Measurements from ENCODE around the gene CUEDC1.
"Not testable (repeated sequence)": the region's sequence is repeated elsewhere in the genome, so short reads cannot be mapped to it uniquely, and the experiment has no call there.

CUEDC1 gene

DNA sequence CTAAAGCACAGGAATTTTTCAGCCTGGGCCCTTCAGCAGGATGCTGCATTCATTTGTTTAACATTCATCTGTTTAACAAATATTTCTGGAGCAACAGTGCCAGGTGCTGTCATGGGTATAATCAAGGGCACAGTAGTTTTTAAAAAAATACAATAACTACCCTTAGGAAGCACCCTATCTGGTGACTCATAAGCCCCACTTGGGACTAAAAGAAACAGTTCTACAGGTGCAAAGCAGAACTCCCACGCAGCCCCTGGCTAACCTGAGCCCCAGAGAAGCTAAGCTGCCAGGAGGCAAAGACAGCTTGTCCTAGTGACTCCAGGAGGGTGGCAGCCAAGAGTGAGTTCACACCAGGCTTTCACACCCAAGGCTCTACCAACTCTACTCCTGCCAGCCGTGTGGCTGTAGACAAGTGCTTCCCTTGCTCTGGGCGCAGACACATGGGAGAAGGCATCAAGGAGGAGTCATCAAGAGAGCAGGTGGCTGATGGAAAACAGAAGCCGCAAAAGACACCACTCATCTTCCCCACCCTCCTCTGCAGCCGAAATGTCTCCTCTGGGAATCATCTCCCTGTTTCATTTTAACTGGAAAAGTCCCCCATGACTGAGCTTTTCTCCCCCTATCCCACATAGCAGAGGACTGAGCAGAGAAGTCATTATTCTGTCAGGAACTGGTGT is 14.4 kb downstream of the CUEDC1 start:
- FAIRE-seq (no peak), DNase-seq (ENCODE audit: low spot score) (no peak)

DNA sequence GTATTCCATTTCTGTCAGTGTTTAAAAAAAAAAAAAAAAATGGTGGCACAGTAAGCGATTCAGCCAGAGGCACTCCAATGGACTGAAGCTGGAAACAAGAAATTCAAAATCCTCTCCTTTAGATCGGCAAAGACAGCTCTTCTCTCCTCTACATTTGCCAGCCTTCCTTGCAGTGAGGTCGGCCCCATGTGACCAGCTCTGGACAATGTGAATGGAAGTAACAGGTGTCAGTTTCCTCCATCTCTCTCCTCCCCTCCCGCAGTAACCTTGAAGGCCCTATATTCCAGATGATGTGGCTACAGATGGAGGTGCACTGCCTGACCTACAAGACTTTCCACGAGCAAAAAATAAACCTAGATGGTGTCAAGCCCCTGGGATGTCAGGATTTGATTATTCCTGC is 15.0 kb downstream of the CUEDC1 start:
- FAIRE-seq (no peak), DNase-seq (ENCODE audit: low spot score) (no peak)

DNA sequence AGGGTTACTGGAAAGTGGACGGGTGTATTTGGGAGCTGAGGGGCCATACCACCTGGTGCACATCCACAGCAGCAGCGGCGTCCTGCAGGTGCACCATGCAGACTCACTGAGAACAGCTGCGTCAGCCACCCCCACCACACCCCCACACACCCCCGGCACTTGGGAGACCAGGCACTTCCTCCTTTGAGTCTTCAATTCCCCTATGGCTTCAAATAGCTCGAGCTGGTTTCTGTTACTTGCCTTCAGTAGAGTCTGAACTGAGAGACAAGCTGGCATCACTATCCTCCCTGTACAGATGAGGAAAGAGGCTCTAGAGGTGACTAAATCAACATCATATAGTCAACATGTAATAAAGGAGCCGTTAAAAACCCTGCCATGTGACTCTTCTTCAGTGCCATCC is 15.4 kb downstream of the CUEDC1 start:
- no peak for DNase-seq (ENCODE audit: low spot score)
- FAIRE-seq, result no peak

DNA sequence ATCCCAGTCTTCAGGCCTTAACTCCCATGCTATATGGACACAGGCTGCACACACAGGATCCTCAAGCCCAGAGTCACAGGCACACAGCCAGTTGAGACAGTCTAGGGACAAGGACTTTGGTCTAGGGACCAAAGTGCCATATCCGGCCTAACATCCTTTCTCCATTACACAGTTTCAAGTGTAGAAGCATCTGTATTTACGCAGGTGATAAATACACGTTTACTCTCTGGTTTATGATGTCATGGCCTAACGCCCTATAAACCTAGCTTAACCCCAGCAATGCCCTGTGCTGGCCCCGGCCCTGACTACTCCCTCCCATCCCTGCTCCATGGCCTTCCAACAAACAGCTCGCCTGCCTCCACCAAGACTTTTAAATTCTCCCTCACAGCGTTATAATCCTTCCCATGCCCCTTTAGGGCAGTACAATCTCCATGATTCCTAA is 17.1 kb downstream of the CUEDC1 start:
- DNase-seq (ENCODE audit: low spot score), result no peak
- no peak for FAIRE-seq

DNA sequence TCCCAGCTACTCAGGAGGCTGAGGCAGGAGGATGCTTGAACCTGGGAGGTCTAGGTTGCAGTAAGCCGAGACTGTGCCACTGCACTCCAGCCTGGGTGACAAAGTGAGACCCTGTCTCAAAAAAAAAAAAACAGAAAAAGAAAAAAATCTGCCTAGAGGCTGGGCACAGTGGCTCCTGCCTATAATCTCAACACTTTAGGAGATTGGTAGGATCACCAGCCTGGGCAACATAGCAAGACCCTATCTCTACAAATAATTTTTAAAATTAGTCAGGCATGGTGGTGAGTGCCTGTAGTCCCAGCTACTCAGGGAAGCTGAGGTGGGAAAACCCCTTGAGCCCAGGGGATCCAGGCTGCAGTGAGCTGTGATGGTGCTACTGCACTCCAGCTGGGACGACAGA is 17.7 kb downstream of the CUEDC1 start:
- no peak for FAIRE-seq
- DNase-seq (ENCODE audit: low spot score), result no peak

DNA sequence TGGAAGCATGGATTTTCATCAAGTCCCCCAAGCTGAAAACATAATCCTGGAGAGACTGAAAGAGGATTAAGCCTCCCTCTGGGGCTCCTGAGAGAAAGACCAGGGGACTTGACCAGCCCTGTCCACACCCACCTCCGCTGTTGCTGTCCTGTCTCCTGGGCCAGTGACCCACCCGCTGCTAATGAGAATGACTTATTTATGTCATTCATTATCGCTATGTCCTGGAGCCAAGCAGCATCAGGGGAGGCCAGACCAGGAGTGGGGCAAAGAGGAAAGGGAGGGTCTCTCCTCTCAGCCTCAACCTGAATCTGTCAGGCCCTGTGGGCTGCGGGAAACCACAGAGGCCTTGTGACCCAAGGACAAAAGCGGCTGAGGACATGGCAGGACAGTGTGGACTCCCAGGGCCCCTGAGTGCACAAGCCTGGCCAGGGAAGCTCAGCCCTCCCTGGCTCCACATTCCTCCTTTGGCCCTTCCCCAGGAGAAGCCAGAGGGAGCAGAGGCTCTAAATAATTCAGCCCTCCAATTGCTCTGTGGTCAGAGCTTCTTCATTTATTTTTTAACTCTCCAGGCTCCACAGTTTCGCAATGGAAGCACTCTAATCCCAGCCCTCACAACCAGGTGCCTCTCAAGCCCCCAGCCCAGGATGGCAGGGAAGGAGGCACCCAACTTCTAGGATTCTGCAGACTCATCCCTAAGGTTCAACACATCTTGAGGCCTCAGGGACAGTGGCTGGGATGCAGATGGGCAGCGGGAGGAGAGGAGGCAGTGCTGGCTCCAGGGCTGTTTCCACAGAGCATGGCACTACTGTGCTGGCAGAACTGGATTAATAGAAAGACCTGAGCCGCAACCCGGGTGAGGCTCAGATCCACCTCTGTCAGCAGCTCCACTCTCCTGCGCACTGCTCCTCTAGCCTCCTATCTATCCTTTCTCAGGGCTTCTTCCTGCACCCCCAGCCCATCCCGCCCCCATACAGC is 19.1 kb downstream of the CUEDC1 start:
- no peak for FAIRE-seq
- peak; percentile 42 for DNase-seq (ENCODE audit: low spot score)

DNA sequence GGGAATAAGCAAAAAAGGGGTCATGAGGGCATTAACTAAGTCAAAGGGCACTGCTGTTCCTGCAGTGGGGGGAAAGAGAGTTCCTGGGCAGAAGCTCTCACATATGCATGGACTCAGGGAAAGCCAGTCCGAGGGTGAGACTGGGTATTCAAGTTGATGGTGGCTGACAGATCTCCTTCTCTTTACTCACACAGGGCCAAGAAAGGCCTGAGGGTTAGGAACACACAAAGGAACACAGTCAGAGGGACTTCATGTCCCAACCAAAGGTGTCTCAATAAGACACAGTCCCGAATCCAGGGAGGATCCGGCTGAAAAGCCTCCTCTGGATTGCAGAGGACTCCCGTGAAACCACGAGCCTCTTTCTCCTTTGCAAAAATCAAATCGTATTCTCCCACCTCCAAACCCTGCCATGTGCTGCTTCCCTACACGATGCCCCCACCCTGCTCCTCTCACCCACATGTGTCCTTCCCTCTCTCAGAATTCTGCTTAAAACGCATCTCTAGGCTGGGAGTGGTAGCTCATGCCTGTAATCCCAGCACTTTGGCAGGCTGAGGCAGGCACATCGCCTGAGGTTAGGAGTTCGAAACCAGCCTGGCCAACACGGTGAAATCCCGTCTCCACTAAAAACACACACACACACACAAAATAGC is 23.6 kb downstream of the CUEDC1 start:
- DNase-seq (ENCODE audit: low spot score) (no peak), FAIRE-seq (no peak)

DNA sequence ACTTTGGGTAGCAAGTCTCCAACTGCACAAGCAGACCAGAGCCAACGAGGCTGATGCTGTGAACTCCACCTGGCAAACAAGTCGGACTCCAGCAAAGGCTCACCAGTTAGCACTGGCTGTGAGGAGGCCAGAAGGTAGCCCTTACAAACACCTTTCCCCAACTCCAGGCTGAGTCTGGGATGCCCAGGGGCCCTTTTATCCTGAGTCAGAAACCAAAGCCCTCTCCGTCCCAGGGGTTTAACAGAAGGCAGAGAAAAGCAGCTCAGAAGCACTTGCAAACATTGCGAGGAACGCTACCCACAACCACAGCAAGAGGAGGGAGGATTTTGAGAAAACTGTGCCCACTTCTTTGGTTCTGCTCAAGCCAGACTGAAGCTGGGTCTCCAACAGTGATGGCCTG is 25.0 kb downstream of the CUEDC1 start:
- DNase-seq (ENCODE audit: low spot score) (no peak), FAIRE-seq (no peak)

DNA sequence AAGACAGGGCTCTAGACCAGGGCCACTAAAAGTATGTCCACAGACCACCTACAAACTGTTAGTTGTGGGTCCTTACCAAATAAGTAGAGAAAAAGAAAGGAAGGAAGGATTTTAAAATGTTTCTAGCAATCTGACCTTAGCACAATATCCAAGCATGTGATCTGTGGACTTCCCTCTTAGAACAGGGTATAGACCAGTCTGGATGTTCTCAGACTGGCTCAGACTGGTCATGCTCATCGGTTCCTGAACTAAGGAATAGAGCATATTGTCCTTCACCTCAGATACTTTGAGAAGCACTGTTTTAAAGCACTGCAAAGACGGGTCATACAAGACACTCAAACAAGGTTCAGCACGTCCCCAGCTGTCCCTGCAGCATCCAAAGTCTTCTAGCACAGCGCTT is 25.8 kb downstream of the CUEDC1 start:
- no peak for FAIRE-seq
- DNase-seq (ENCODE audit: low spot score), result no peak

DNA sequence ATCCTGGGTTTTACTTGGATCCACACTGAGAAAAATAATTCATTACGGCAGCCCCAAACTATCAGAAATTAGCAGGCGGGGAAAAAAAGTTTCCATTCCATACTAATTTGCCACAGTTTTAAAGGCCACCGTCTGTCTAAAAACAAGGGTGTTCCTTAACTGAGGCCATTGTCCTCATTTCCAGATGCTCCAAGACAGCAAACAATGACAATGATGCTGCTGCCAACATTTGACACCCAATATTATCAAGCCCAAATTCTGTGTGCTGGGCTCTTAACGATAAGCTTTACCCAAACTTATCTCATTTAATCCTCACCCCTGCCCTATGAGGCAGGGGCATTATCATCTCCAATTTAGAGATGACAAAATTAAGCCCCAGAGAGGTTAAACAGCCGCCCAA is 26.3 kb downstream of the CUEDC1 start:
- FAIRE-seq (no peak), DNase-seq (ENCODE audit: low spot score) (no peak)

DNA sequence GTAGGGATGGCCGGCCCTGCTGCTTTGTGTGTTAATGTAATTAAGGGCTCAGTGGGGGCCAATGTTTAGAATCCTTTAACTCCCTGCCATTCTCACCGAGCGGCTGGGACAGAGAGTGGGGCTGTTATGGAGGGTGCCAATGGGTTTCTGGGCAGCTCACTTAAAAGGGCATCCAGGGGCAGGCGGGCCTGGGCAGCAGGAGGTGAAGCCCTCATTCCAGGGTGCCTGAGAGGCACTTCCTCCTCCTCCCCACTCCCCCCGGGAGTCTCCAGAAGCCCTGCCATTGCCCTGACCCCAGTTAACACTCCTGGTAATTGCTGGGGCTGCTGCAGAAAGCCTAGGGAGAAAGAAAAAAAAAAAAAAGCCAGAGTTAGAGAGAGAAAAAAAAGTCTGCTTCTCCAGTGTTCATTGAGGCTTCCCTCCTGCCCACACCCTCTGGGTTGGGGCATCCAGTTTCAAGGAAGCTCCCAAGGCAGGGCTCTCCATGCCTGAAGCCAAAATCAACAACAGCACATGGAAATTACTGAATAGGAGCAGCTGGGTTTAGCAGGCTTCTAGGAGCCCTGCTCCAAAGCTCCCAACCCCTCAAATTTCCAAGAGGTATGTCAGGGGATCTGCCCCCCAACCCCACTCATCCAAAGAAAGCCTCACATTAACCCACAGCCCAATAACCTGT is 28.0 kb downstream of the CUEDC1 start:
- FAIRE-seq (no peak), DNase-seq (ENCODE audit: low spot score) (no peak)

DNA sequence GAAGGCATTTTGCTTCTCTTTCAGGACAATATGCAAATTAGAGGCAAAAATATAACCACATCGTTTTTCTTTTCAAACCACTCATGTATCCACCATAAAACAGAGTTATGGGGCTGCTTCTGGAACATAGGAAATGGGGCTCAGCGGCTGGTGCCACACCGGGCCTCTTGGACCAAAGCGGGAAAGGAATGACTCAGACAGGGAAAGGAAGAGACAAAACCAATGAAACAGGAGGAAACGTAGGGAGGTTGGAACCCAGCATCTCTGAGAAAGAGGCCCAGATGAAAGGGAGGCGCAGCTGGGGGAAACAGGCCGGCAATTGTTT is 28.5 kb downstream of the CUEDC1 start:
- FAIRE-seq, result no peak
- no peak for DNase-seq (ENCODE audit: low spot score)

DNA sequence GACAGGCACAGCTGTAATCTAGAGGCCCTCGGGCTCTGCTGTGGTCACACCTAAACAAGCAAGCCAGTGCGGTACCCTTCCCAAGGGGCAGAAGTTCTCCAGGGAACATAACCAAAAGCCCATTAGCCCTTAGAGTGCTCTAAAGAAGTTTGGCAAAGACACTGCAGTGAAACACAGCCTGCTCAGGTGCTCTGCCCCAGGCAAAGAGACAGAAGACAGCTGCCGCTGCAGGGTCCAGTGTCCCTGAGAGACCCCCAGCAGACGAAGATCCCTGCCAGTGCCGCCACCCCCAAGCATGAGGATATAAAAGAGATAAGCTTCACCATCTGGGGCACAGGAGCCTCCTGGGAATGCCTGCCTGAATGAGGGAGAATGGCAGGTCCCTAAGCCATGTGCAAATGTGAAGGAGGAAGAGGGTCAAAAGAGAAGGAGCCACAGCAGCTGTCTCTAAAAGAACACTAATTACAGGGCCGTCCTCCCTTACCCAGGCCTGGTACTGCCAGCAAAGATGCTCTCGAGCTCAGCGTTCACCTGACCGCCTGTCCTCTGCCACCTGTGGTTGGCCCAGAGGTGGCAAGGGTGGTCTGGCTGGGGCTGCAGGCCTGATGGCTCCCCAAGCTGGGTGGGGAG is 29.7 kb downstream of the CUEDC1 start:
- no peak for DNase-seq (ENCODE audit: low spot score)
- FAIRE-seq, result no peak

DNA sequence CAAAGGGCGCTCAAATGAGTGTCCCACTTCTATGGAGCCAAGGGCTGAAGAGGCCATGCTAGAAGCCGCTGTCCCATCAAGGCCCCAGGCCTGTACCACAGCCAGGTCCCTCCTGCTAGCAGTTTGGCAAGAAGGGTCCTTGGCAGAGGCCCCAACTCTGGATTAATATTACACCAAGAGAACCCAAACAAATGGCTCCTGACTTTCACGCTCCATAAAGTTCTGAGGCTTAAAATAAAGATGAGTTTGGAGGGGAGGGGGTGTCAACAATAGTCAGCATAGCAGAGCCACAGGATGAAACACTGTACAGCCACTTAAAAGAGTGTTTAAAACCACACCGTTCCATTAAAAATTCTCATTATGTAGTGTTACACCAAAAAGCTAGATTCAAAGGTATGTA is 30.5 kb downstream of the CUEDC1 start:
- DNase-seq (ENCODE audit: low spot score) (peak; percentile 17), FAIRE-seq (peak; percentile 88)

DNA sequence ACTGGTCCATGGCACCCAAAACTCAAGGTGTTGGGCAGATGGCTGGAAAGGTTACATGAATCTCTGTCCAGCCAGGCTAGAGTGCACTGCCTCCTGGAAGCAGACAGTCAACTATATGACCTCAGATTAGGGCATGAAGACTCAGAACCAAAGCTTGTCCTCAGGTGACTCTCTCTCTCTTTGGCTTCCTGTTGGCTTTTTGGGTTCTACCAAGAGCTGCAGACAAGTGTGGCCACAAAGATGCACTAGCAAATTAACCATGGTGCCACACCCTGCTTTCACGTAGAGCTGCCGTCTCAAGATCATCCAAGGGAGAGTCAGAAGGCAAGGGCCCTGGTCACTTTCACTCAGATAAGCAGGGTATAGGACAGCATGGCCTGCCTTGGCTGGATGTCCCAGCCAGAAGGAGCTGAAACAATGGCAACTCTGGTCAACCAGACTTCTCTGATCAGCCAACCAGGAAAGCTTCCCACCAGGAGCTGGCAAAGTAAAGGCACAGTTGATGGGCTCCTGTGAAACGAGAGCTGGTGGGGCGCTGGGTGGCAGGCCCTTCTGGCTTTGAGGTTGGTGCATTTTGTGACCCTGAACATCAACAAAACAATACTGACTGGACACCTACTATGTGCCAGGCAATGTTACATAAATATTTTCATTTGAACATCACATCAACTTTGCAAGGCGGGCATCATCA is 31.9 kb downstream of the CUEDC1 start:
- no peak for FAIRE-seq
- no peak for DNase-seq (ENCODE audit: low spot score)

DNA sequence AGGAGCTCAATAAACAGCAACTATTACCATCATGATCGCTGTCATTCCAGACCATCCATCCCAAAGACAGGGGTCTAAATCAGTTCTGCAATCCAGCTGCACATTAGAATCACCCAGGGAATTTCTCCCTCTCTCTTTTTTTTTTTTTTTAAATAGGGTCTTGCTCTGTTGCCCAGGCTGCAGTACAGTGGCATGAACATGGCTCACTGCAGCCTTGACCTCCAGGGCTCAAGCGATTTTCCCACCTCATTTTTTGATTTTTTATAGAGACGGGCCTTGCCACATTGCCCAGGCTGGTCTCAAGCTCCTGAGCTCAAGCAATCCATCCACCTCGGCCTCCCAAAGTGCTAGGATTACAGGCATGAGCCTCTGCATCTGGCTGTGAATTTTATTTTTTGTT is 32.5 kb downstream of the CUEDC1 start:
- FAIRE-seq; DNase-seq (ENCODE audit: low spot score): not testable (repeated sequence)

DNA sequence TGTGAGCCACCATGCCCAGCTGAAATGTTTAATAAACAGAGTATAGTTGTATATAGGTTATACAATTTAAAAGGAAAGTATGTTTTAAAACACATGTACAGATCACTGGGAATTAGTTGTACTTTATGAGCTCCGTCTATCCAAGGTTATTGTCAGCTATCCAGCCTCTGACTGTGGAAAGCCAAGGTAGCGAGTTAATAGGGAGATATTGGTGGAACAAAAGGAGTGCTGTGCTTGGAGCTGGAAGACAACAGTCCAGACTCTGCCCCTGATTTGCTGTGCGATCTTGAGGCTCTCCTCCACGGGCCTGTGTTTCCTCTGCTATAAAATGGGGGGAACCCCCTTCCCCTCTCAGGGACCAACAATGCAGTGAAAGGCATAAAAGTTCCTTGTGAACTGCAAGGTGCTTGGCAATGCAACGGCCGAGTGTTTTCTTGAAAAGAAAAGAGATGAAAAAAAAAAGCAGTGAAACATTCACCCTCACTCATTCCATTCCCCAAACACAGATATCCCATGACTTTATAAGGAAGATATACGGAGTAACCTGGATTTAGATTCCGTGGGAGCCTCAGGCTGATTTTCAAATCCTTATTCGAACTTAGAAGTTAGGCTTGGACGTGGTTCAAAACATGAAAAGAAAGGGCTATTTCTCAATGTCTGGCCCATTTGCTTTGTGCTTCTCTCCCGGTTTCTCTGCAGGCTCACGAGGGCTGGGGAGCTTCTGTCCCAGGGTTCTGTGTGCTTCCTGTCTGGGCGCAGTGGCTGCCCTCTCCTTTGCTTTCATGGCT is 34.1 kb downstream of the CUEDC1 start:
- no peak for FAIRE-seq

DNA sequence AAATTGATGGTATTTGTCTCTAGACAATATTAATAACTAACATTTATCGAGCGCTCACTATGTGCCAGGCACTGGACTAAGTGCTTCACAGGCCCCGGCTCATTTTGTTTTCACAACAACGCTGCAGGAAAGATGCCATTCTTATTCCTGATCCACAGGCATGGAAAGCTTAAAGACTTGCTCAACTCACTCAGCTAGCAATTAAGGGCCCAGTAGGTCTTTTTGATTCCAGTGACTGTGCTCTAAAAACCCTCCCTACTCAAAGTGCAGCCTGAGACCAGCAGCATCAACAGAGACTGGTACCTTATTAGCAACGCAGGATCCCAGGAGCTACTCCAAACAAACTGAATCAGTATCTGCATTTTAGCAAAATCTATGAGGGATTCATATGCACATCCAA is 35.3 kb downstream of the CUEDC1 start:
- no peak for FAIRE-seq
- DNase-seq (ENCODE audit: low spot score), result no peak

More for the DNA sequence above, 34.1 kb downstream of the CUEDC1 start:
- DNase-seq (ENCODE audit: low spot score), result no peak

DNA sequence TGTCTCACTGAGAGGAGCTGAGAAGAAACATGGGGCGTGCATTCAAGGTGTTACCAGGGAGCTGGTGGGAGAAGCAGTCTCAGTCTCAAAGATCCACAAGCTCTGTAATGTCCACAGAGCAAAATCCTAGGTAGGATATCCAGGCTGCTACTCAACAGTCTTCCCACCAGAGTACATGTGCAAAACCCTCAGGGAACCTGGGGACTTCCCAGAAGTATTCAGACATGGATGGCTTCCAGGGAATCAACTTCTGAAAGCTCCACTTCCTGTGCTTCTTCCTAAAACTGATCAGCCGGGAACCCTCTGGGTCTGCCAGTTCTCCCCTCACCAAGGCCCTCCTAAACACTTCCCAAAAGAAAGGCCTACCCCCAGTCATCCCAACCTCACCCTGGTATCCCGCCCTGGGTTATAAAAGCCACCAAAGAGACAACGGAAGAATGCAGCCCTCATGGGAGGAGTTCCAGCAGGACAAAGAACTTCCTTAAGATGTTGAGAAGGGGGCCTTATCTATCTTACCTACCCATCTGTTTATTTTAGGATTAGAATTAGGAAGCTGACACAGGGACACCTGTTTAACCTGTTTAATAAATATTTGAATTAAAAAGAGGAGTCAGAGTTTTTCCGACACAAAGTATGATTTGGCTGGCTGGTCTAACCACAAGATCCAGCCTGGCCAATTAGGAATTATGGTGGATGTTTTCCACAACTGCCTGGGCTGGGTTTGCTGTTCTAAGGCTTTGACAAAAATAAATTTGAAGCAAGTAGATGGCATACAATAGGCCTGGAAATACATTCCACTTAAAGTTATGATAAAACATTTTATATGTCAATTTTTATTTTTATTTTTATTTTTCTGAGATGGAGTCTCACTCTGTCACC is 37.0 kb downstream of the CUEDC1 start:
- FAIRE-seq, result no peak
- peak; percentile 46 for DNase-seq (ENCODE audit: low spot score)
